ENCODE results near the gene DCTN5. TPM values are rescaled to one million over a fixed set of nuclear protein-coding genes. Genes with fewer than 3 reads are reported as not detected.

Gene DCTN5
- polyA plus RNA-seq, 2 of the 4 experiments (the other 2 are of a cell fraction): 64.6 to 91.1 TPM

DNA sequence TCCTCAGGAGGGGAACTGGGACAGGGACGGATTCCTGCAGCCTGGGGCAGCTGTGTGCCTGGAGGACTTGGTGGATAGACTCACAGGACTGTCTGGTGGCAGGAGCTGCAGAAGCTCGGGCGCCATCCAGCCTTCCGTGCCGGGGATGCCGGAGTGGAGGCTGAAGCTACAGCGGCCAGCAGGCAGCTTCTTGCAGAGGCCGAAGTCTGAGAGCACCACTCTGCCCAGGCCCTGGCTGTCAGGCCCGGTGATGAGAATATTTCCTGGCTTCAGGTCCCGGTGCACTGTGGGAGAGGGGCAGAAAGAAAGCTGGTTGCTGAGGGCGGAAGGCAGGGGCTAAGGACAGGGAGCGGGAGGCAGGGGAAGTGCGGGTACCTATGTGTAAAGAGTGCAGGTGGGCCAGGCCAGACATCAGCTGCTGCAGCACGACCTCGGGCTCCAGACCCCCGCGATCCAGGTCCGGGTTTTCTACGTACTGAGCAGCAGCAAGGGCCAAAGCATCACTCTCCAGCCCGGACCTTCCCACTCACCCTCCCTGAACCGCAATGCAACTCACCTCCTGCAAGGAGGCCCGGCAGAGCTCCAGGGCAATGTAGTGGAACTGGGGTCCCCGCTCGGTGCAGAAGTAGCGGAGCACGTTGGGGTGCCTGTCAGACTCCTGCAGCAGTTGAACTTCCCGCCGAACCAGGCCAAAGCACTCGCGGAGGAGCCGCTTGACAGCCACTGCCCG, 53.5 kb downstream of the DCTN5 start:
- FAIRE-seq (no peak), ATAC-seq (peak; percentile 26 to 31; a peak in 4 of 6 replicates), DNase-seq (ENCODE audit: low read depth in 1 of 2, low spot score in 1 of 2) (no peak)
- WGBS (ENCODE audit: missing lambda C conversion rate): 80% methylated on average over 31 of the region's 32 CpGs
- no peaks in the 10 kb centered on the region for H3K9me3 ChIP-seq
- H3K4me3 ChIP-seq: no peak overlapping the region
- ChIA-PET CTCF (interaction anchor here (0.9 to 1.9 kb wide), 3 partner anchors 9 to 97 kb away, joined by 3 to 6 read pairs (median 3); no protein-coding TSS in a partner anchor), POLR2A (no interaction called here)
- TF ChIP-seq JUNB (IDR thresholded peaks at IDR 0.05): no peak
- no peak for TF ChIP-seq FOXS1 (CRISPR knock-in tag; IDR thresholded peaks at IDR 0.05)
- TF ChIP-seq PHF8 (IDR thresholded peaks at IDR 0.05; ENCODE audit: borderline replicate concordance, low read depth): no peak
- TF ChIP-seq ZC3H11A (IDR thresholded peaks at IDR 0.05): no peak
- TF ChIP-seq RFX5 (IDR thresholded peaks at IDR 0.05): no peak
- no peak for TF ChIP-seq MAZ (IDR thresholded peaks at IDR 0.05; ENCODE audit: borderline replicate concordance, low read depth, low read length)
- TF ChIP-seq NFE2L2 (conservative IDR thresholded peaks at IDR 0.05; ENCODE audit: low read length): no peak
- TF ChIP-seq HOXB13 (CRISPR knock-in tag; IDR thresholded peaks at IDR 0.05; ENCODE audit: low read depth): no peak
- no peak for TF ChIP-seq CHD2 (IDR thresholded peaks at IDR 0.05; ENCODE audit: low read length, partially characterized antibody)
- TF ChIP-seq, protein P1, sequence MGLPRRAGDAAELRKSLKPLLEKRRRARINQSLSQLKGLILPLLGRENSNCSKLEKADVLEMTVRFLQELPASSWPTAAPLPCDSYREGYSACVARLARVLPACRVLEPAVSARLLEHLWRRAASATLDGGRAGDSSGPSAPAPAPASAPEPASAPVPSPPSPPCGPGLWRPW (IDR thresholded peaks at IDR 0.05): no peak
- TF ChIP-seq, protein P2, sequence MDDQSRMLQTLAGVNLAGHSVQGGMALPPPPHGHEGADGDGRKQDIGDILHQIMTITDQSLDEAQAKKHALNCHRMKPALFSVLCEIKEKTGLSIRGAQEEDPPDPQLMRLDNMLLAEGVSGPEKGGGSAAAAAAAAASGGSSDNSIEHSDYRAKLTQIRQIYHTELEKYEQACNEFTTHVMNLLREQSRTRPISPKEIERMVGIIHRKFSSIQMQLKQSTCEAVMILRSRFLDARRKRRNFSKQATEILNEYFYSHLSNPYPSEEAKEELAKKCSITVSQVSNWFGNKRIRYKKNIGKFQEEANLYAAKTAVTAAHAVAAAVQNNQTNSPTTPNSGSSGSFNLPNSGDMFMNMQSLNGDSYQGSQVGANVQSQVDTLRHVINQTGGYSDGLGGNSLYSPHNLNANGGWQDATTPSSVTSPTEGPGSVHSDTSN (IDR thresholded peaks at IDR 0.05): no peak
- TF ChIP-seq CHD4 (IDR thresholded peaks at IDR 0.05; ENCODE audit: borderline replicate concordance): no peak
- no peak for TF ChIP-seq BHLHE40 (IDR thresholded peaks at IDR 0.05; ENCODE audit: low read depth, low read length)
- TF ChIP-seq, protein P3, sequence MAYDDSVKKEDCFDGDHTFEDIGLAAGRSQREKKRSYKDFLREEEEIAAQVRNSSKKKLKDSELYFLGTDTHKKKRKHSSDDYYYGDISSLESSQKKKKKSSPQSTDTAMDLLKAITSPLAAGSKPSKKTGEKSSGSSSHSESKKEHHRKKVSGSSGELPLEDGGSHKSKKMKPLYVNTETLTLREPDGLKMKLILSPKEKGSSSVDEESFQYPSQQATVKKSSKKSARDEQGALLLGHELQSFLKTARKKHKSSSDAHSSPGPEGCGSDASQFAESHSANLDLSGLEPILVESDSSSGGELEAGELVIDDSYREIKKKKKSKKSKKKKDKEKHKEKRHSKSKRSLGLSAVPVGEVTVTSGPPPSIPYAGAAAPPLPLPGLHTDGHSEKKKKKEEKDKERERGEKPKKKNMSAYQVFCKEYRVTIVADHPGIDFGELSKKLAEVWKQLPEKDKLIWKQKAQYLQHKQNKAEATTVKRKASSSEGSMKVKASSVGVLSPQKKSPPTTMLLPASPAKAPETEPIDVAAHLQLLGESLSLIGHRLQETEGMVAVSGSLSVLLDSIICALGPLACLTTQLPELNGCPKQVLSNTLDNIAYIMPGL (CRISPR knock-in tag; IDR thresholded peaks at IDR 0.05; ENCODE audit: borderline replicate concordance): no peak
- TF ChIP-seq NR3C1 (IDR thresholded peaks at IDR 0.05): no peak
- no peak for TF ChIP-seq HDAC2 (IDR thresholded peaks at IDR 0.05)
- TF ChIP-seq RAD21 (conservative IDR thresholded peaks at IDR 0.05 in 1 of 2, IDR thresholded peaks at IDR 0.05 in 1 of 2): no peak
- H3K4me1 ChIP-seq: 0 out of 3 replicates have a peak, but pooled peaks cover 3% of the 10 kb centered on the region
- H3K27ac ChIP-seq: no peak overlapping the region
- H3K4me2 ChIP-seq: no peak overlapping the region

DNA sequence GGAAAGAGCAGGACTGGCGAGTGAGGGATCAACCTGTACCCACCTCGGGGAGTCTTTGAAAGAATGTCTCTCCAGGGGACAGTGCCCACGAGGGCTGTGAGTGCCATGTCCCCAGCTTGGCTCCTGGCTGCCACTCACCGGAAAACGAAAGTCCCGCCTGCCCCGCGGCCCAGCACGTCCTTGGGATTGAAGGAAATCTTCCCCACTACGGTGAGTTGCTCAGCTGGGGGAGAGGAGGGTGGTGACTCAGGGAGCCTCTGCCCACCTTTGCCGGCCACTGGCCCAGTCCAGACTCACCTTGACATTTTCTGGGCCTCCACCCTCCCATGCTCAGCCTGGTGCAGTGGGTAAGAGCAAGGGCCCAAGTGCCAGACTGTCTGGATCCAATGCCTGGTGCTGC, 54.5 kb downstream of the DCTN5 start:
- no peak for FAIRE-seq

More for the DNA sequence above, 54.5 kb downstream of the DCTN5 start:
- POLR2A ChIA-PET: no interaction called here
- TF ChIP-seq ESRRA (IDR thresholded peaks at IDR 0.05; ENCODE audit: borderline replicate concordance, low read length) (no peak), RARB (CRISPR knock-in tag; IDR thresholded peaks at IDR 0.05) (no peak), SREBF2 (IDR thresholded peaks at IDR 0.05) (no peak), PHF8 (IDR thresholded peaks at IDR 0.05; ENCODE audit: borderline replicate concordance, low read depth) (no peak), CHD4 (IDR thresholded peaks at IDR 0.05; ENCODE audit: borderline replicate concordance) (no peak), POLR2AphosphoS2 (conservative IDR thresholded peaks at IDR 0.05; ENCODE audit: low read length) (no peak), ZSCAN20 (CRISPR knock-in tag; IDR thresholded peaks at IDR 0.05) (no peak), TP53 (CRISPR knock-in tag; IDR thresholded peaks at IDR 0.05) (no peak)
- TF ChIP-seq, protein P2 (IDR thresholded peaks at IDR 0.05): no peak
- TF ChIP-seq, protein P4, sequence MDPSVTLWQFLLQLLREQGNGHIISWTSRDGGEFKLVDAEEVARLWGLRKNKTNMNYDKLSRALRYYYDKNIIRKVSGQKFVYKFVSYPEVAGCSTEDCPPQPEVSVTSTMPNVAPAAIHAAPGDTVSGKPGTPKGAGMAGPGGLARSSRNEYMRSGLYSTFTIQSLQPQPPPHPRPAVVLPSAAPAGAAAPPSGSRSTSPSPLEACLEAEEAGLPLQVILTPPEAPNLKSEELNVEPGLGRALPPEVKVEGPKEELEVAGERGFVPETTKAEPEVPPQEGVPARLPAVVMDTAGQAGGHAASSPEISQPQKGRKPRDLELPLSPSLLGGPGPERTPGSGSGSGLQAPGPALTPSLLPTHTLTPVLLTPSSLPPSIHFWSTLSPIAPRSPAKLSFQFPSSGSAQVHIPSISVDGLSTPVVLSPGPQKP (IDR thresholded peaks at IDR 0.05; ENCODE audit: low read depth, low read length): no peak
- CTCF ChIA-PET: interaction anchor here (0.9 to 1.9 kb wide), 2 partner anchors 32 to 98 kb away, joined by 3 to 6 read pairs; no protein-coding TSS in a partner anchor
- Histone ChIP-seq H3K4me3 (no peak overlapping the region), H3K4me2 (no peak overlapping the region), H3K27ac (no peak overlapping the region), H3K9me3 (no peaks in the 10 kb centered on the region), H3K4me1 (0 out of 3 replicates have a peak, but pooled peaks cover 3% of the 10 kb centered on the region)
- WGBS (ENCODE audit: missing lambda C conversion rate): 82% methylated on average over 11 of the region's 11 CpGs
- DNase-seq (ENCODE audit: low read depth in 1 of 2, low spot score in 1 of 2) (no peak), ATAC-seq (no peak)

Measured in A549 (cell line).